ENCODE data around the gene GFPT1. TPM values are rescaled to one million over a fixed set of nuclear protein-coding genes. Genes with fewer than 3 reads are reported as not detected.

Gene GFPT1
- polyA plus RNA-seq, 3 donors, result 3.6 to 4.5 (median 3.7) TPM

DNA sequence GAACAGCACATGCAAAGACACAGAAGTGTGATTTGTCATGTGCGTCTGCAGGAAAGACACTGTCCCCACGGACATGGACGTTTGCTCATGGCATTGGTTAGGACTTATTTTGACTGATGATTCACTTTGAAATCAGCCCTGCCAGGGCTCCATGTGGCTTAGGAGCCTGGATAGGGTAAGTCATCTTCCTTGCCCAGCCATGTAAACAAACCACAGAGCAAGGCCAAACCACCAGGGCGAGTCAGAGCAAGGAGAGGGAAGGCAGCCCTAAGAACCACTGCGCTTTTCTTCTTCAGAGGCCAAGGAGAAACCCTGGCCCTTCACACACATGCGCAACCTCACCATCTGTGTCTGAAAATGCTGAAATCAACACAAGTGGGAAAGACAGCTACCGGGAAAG lies 88.8 kb downstream of the GFPT1 start:
- H3K4me1 ChIP-seq (ENCODE audit: control insufficient read depth in 1 of 2, insufficient read depth in 2 of 2, low read length in 2 of 2), result peaks cover 12 to 13% of the 10 kb centered on the region in 2 donors
- H3K4me2 ChIP-seq (replicated peaks; ENCODE audit: extremely low read depth, low read length, poor library complexity, severe bottlenecking), result no peak overlapping the region
- H3K27me3 ChIP-seq (ENCODE audit: control insufficient read depth in 2 of 2, insufficient read depth in 2 of 2, low read length in 2 of 2), result no peaks in the 10 kb centered on the region
- no peaks in the 10 kb centered on the region for H3K79me2 ChIP-seq (ENCODE audit: insufficient read depth, low read length)
- H3K27ac Mint-ChIP-seq, result no peak overlapping the region
- intact Hi-C loops (cut with micrococcal nuclease), result no loop called here
- H4K20me1 ChIP-seq (ENCODE audit: insufficient read depth, low read length), result no peaks in the 10 kb centered on the region
- no peak overlapping the region for H3K27ac ChIP-seq (ENCODE audit: low read depth in 1 of 2, low read length in 2 of 2)
- TF ChIP-seq, protein P1, sequence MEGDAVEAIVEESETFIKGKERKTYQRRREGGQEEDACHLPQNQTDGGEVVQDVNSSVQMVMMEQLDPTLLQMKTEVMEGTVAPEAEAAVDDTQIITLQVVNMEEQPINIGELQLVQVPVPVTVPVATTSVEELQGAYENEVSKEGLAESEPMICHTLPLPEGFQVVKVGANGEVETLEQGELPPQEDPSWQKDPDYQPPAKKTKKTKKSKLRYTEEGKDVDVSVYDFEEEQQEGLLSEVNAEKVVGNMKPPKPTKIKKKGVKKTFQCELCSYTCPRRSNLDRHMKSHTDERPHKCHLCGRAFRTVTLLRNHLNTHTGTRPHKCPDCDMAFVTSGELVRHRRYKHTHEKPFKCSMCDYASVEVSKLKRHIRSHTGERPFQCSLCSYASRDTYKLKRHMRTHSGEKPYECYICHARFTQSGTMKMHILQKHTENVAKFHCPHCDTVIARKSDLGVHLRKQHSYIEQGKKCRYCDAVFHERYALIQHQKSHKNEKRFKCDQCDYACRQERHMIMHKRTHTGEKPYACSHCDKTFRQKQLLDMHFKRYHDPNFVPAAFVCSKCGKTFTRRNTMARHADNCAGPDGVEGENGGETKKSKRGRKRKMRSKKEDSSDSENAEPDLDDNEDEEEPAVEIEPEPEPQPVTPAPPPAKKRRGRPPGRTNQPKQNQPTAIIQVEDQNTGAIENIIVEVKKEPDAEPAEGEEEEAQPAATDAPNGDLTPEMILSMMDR (IDR thresholded peaks at IDR 0.05), result no peak
- no peak overlapping the region for H3K9ac ChIP-seq (ENCODE audit: insufficient read depth, low read length, poor library complexity, severe bottlenecking)
- peaks cover 0 to 2% (median 0%) of the 10 kb centered on the region in 7 donors for H3K9me3 Mint-ChIP-seq
- H3K36me3 ChIP-seq (replicated peaks in 1 of 2; ENCODE audit: control insufficient read depth in 1 of 2, insufficient read depth in 2 of 2, low read length in 2 of 2), result no peaks in the 10 kb centered on the region
- peaks cover 1 to 3% (median 2%) of the 10 kb centered on the region in 3 donors for H3K27me3 Mint-ChIP-seq (ENCODE audit: low read depth in 3 of 3)
- no peak overlapping the region for H3K4me3 Mint-ChIP-seq
- H2AFZ ChIP-seq (ENCODE audit: insufficient read depth, low read depth, low read length, poor library complexity, severe bottlenecking), result no peak overlapping the region
- no peak for DNase-seq
- WGBS (ENCODE audit: insufficient coverage), result 50% methylated on average over 5 of the region's 7 CpGs
- H3K36me3 Mint-ChIP-seq, result no peaks in the 10 kb centered on the region
- no peak overlapping the region for H3K4me3 ChIP-seq (replicated peaks in 1 of 3; ENCODE audit: low read depth in 2 of 3, low read length in 3 of 3)
- peaks cover 27% of the 10 kb centered on the region for H3K4me1 Mint-ChIP-seq
- no peaks in the 10 kb centered on the region for H3K9me3 ChIP-seq (replicated peaks in 1 of 2; ENCODE audit: control insufficient read depth in 1 of 2, insufficient read depth in 1 of 2, low read length in 2 of 2)

- Histone ChIP-seq H3K79me2 (ENCODE audit: insufficient read depth, low read length) (no peaks in the 10 kb centered on the region), H3K4me2 (replicated peaks; ENCODE audit: extremely low read depth, low read length, poor library complexity, severe bottlenecking) (no peak overlapping the region), H3K4me3 (replicated peaks in 1 of 3; ENCODE audit: low read depth in 2 of 3, low read length in 3 of 3) (no peak overlapping the region), H3K36me3 (replicated peaks in 1 of 2; ENCODE audit: control insufficient read depth in 1 of 2, insufficient read depth in 2 of 2, low read length in 2 of 2) (no peaks in the 10 kb centered on the region), H3K4me1 (ENCODE audit: control insufficient read depth in 1 of 2, insufficient read depth in 2 of 2, low read length in 2 of 2) (peaks cover 12 to 13% of the 10 kb centered on the region in 2 donors), H3K9ac (ENCODE audit: insufficient read depth, low read length, poor library complexity, severe bottlenecking) (no peak overlapping the region), H4K20me1 (ENCODE audit: insufficient read depth, low read length) (no peaks in the 10 kb centered on the region), H3K27ac (ENCODE audit: low read depth in 1 of 2, low read length in 2 of 2) (no peak overlapping the region), H3K27me3 (ENCODE audit: control insufficient read depth in 2 of 2, insufficient read depth in 2 of 2, low read length in 2 of 2) (no peaks in the 10 kb centered on the region), H2AFZ (ENCODE audit: insufficient read depth, low read depth, low read length, poor library complexity, severe bottlenecking) (no peak overlapping the region), H3K9me3 (replicated peaks in 1 of 2; ENCODE audit: control insufficient read depth in 1 of 2, insufficient read depth in 1 of 2, low read length in 2 of 2) (no peaks in the 10 kb centered on the region)
- H3K36me3 Mint-ChIP-seq, result no peaks in the 10 kb centered on the region
- H3K4me1 Mint-ChIP-seq, result peaks cover 27% of the 10 kb centered on the region
- H3K4me3 Mint-ChIP-seq, result no peak overlapping the region
- H3K27me3 Mint-ChIP-seq (ENCODE audit: low read depth in 3 of 3), result peaks cover 1 to 3% (median 2%) of the 10 kb centered on the region in 3 donors
- WGBS (ENCODE audit: insufficient coverage), result 97% methylated on average over 8 of the region's 12 CpGs
- intact Hi-C loops (cut with micrococcal nuclease), result loop anchor here in 1 of 2 donors (2.0 kb wide), 1 partner anchor 36 kb away; no protein-coding TSS in a partner anchor
- no peak overlapping the region for H3K27ac Mint-ChIP-seq
- peaks cover 0 to 2% (median 0%) of the 10 kb centered on the region in 7 donors for H3K9me3 Mint-ChIP-seq
- DNase-seq, result no peak
- TF ChIP-seq, protein P1 (IDR thresholded peaks at IDR 0.05), result no peak
Observed at GRCh38 chr2:69297216-69297615, 89.8 kb downstream of the GFPT1 start.
